ENCODE measurements around the gene CHCHD5.

Gene CHCHD5

DNA sequence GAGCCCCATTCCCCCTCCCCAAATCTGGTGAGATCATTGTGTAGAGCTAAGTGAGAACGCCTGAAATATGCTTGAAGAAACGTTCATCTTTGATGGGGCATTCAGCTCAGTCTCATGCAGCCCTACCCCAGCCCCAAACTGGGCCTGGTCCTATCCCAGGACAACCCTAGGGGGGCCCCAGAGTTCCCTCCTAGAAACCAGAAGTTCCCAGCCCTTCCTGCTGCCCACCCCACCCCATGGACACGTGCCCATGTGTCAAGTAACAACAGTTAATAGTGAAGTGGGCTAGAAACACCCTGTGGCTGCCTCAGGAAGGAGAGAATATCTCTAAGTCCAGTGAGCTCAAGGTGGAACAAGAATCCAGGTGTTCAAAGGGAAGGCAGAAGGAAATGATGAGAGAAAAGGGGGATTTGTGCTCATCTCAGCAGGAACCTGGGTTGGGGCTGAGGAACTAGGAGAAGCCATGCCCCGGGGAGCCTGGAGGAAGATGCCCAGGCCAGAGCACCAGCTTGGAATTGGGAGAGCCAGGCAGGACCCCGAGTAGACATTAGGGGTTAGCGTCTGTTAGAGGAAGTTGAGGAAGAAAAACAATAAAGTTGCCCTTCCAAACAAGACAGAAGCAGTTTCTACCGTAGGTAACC is 41.2 kb downstream of the CHCHD5 start:
- no peak for DNase-seq (ENCODE audit: low read depth)

DNA sequence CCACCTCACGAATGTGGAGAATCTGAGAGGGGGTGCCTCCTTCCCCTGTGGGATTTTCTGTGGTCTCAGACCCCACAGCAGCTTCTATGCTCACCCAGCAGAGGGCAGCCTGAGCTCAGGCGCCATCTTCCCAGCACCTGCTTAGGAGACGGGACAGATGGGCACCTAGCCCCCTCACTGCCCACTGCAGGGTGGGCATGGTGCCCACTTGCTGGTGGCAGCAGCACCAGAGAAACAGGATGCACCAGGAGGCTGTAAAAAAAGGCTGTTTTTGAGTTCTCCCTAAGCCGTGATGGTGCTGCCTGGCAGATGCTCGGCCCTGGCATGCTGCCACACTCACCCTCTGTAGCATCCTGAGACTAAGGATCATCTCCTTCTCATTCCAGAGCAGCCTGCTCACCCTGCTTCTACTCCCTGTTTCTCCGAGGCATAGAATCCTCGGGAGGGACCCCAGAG is 42.2 kb downstream of the CHCHD5 start:
- peak; percentile 33 for DNase-seq (ENCODE audit: low read depth)

DNA sequence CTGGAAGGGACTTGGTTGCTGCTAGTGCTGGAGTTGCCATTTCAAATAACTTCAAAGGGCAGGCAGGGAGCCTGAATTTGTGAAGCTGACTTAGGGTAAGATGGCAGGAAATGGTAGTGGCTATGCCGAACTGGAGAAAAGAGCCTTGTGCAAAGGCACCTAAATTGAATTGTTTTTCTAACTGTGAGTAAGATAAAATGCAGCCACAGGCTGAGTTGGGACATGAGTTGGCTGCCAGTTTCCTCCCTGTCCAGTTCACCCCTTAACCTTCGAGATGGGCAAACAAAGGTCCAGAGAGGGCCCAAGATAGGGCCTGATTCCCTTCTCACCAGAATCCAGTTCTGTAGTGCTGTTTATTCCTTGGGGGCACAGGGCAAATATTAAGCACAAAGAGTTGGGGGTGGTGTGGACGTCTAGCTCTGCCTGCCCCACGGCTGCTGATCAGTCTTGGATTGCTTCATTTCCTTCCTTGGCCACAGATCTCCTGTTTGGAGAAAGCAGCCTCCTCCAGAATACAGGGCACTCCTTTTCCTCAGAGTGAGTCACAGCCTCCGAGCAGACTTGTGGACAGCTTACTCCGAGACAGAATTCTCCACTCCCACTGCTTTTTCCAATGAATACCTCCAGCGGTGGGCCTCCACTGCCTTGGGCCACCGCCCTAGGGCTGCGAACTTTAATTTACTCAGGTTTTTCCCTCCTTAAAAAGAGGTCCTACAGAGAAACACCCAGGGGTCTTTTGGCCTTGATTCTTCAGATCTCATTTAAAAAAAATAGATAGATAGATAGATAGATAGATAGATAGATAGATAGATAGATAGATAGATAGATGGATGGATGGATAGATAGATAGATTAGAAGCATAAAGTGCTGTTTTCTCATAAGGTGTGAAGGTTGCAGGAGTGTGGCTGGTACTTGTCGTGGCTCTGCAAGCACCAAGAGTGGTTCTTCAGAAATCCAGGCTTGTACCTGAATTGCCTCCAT is 42.9 kb downstream of the CHCHD5 start:
- no peak for DNase-seq (ENCODE audit: low read depth)

DNA sequence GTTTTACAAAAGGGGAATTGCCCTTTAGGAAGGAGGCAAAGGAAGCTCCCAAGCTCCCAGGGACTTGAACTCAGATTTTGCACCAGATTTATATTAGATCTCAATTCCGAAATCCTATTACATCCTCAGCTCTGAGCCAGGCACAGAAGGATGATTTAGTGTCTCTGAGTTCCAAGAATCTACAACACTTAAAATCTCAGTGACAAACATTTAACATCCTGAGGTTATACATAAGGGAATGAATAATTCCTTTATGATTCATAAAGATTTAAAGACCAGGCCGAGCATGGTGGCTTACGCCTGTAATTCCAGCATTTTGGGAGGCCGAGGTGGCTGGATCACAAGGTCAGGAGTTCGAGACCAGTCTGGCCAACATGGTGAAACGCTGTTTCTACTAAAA is 44.8 kb downstream of the CHCHD5 start:
- DNase-seq (ENCODE audit: low read depth), result no peak

DNA sequence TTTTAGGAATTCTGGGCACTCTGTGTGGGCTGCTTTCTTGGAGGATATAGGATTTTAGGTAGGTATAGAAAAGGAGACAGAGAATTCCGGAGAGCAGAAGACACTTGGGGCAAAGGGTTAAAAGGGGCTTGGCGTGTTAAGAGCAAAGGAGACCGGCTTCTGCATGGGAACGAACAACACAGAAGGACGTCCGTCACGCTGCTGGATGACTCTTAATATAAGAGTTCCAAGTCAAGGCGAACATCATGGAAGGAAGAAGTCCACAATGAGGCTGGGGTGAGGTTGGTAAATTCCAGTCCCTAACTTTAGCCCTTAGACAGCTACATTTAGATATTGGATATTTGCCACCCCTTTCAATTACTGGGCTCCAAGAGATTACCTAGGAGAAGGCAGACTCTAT is 45.4 kb downstream of the CHCHD5 start:
- DNase-seq (ENCODE audit: low read depth), result no peak

DNA sequence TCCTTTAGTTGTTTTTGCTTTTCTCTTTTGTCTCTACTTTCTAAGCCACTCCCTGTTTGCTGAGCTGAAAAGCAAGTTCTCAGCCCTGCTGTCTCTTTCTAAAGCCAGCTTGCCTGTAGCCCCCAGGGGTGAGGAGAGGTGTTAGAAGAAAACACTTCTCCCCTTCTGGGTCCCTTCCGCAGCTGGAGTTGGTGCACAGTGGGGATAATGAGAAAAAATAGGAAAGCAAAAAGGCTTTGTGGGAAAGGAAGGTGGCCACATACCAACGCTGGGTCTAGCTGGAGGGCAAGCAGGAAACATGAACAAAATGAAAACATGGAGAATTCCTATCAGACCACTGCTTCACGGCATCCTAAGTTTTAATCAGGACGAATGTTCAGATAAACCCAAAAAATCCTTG is 45.9 kb downstream of the CHCHD5 start:
- DNase-seq (ENCODE audit: low read depth), result no peak

DNA sequence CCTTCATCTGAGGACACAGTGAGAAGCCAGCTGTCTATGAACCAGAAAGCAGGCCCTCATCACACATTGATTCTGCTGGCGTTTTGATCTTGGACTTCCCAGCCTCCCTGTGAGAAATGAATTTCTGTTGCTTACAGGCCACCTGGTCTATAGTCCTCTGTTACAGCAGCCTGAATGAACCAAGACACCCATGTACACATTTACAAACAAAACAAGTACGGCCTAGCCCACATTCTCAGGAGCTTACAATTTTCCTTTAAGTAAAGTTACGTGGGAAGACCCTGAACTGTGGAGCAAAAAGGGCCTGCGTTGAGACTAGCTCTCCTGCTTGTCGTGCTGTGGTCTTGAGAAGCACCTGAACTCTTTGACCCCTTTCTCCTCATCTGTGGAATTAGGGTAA is 49.3 kb downstream of the CHCHD5 start:
- no peak for DNase-seq (ENCODE audit: low read depth)

DNA sequence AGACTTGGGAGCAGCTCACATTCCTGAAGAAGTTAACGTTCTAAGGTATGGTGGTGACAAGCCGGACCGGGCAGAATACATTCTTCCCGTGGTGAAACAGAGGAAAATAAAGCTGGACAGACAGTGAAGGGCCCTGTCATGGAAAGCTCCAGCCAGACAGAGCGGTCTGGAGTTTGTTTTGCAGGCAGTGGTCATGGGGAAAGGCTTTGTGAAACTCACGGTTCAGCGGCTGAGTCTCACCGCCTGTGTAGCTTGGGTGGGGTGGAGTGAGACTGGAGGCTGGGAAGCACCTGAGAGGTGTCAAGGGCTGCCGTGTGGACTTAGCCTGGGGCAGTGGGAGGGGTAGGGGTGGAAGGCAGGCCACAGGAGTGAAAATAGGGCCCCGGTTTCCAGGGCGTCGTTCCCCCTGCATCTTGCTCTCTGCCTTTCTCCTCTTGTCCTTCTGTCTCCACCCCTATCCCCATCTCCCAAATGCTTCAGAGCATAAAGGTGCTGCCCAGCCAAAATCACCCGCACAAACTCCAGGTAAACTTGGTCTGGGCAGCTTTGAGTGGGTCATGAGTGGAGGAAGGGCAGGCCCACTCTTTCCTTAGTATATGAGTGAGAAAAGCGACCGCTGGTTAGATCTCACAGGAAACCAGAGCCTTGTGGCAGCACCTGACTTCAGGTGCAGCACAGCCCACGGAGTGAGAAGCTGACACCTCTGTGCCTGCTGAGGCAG is 49.9 kb downstream of the CHCHD5 start:
- DNase-seq (ENCODE audit: low read depth), result no peak

DNA sequence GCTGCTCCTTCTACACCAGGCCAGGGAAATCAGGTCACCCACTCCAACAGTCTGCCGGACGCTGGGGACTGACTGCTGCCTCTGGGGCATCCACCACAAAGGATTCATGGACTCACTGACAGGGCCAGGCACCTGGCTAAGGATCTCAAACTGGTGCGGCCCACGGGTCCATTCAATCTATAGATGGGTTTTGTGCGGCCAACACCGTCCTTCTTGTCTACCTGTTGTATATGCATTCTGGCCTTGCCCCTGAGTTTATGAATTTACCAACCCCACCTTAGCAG is 50.4 kb downstream of the CHCHD5 start:
- DNase-seq (ENCODE audit: low read depth), result no peak

DNA sequence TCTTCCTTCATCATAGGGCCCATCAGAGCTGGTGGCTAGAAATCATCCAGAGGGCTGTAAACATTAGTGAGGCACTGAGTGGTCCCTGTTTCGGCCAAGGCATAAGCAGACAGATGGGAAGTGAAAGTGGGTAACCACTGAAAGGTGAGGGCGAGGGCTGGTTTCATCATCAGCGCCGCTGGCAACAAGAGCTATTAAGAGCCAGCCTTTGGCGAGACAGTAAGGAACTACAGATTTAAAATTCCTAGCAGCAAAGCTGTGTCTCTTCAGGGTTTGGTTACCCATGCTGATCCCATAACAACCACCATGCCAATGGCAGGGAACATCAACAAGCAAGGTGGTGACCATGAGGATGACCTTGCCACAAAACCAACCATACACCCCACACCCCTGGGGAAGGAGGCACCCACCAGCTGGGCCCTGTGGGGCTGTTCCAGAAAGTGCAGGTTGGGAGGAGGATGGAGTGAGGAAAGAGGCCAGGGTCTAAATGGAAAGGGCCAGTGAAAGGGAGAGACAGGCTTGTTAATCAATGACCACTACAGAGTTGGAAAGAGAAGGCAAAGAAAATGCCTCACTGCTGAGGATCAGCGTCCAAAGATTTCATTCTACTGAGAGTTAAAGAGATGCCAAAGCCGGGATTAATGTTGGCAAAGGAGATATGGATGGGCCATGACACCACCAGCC is 52.3 kb downstream of the CHCHD5 start:
- no peak for DNase-seq (ENCODE audit: low read depth)

DNA sequence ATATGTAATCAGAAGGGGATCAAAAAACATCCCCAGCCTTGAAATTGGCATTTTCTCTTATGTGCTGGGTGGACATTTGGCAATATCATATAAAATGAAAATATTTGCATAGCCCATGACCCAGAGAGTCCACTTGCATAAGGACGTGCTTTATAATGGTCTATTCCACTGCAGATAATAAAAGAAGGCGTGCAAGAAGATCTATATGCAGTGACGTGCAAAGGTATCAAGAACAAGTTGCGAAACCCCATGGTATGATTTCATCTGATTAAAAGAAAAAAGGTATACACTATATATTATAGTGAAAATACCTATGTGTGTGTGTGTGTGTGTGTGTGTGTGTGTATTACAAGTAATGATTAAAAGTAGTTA is 52.9 kb downstream of the CHCHD5 start:
- DNase-seq (ENCODE audit: low read depth), result no peak

Measured in activated T-cell treated with anti-CD3 and anti-CD28 coated beads for 1 hour (primary cell).